NCI-H128 (cell line): ENCODE measurements around the gene SHISAL1.

Experiments
- DNase-seq: peaks from one replicate; lab custom pipeline; 2025; ENCODE audit not compliant: unreplicated experiment; lab: John Stamatoyannopoulos, UW

Gene SHISAL1

DNA sequence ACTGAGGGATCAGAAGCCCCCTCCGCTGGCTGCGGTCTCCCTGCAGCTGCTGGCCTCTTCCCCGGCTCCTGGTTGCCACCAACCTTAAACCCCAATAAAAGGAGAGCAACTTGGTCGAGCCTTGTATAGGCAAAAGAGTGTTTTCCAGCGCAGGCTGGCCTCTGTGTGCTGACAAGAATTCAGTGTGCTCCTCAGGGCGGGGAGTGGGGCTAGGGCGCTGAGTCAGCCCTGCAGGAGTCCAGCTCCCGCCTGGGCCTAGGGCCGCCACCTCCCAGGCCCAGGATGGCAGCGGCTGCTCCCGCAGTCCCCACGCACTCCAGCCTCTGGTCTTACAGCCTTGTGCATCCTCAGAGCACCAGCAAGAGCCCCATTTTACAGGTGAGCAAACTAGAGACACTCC is at the start of gene SHISAL1:
Gene SHISAL1 (minus strand): TSS at position 186 of the 400 bp plus-strand sequence. CDS start 12,006 bp downstream, outside the sequence.
- no peak for DNase-seq

DNA sequence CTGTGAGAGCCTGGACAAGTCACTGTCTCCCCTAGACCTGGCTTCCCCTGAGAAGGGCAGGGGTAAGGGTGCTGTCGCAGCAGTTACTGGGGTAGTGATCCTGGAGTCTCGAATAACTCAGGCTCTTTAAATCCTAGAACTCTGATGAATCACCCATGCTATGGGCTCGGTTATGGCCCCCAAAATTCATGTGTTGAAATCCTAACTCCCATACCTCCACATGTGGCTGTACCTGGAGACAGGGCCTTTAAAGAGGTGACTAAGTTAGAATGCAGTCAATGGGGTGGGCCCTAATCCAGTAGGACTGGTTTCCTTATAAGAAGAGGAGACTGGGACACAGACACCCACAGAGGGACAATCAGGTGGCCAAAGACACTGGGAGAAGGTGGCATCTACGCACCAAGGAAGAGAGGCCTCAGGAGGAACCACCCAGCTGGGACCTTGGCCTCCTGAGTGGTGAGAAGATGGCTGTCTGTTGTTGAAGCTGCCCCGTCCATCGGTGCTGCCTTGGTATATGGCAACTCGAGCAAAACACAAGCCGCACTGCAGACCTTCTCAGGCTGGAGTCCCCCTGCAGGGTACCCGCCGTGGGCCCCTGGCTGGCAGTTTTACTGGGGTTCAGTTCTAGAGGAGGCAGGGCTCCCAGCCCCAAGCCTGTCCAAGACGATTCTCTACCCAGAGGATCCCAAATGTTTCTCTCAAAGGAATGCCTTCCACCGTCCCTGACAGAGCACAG is 48.8 kb upstream of the SHISAL1 start:
- no peak for DNase-seq

DNA sequence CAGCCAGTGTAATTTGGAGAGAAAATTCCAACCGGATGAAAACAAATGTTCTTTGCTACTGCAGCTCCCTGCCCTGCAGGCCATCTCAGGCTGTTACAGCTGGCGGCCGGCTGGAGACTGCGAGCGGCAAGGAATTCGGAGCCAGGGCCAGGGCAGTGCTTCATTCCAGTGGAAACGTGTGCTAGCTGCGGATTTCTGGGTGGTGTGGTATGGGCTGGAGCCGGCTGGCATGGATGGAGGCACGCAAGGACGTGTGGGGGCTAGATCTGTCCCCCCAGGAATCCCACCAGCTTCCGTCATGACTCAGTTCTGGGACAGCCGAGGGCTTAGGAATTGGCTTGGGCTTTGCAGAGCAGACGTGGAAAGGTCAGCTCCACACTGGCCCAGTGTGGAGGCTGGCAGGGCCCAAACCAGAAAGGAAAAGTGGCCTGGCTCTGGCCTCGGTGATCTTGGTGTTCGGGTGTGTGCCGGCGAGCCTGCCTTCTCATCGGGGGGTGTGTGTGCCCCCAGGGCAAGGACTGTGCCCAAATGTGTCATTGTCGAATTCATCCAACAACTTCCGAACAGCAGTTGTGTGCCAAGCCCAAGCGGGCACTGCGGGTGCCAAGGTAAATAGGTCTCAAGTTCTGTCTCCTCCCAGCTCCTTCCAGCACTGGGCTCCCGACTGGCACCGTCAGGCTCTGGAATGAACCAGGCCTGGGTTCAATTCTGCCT is 48.1 kb upstream of the SHISAL1 start:
- no peak for DNase-seq

DNA sequence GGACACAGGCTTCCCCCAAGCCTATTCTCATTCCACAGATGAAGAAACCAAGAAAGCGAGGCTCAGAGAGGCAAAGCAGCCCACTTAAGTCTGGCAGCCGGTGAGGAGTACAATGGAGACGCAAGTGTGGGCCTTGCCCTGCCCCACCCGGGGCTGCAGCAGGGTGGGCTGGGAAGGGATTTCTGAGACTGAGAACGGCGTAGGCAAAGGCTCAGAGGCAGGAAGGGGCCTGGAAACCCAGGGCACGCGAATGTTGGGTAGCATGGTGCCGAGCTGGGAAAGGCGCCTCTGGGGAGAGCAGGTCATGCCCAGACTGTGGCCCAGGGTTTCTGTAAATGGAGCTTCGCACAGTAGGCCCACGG is 47.5 kb upstream of the SHISAL1 start:
- DNase-seq, result no peak

DNA sequence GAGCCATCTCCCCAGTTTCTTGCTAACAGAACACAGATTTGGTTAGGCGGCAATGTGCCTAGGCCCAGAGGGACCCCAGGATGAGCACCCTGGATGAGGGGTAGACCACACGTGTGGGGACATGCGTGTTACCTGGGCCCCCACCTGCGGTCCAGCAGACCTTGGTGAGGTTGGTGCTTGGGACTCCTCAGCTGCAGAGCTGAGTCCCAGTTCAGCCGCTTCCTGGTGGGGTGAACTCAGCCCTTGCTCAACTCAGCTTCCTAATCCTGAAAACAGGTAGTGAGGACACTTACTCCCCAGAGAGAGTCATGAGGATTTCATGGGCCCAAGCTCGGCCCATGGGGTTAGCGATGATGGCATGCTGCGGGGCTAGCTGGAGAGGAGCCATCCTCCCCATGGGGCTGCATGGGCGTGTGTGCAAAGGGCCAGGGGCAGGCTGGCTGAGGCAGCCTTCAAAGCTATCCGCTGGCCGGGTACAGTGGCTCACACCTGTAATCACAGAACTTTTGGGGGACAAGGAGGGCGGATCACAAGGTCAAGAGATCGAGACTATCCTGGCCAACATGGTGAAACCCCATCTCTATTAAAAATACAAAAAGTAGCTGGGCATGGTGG is 46.9 kb upstream of the SHISAL1 start:
- no peak for DNase-seq

DNA sequence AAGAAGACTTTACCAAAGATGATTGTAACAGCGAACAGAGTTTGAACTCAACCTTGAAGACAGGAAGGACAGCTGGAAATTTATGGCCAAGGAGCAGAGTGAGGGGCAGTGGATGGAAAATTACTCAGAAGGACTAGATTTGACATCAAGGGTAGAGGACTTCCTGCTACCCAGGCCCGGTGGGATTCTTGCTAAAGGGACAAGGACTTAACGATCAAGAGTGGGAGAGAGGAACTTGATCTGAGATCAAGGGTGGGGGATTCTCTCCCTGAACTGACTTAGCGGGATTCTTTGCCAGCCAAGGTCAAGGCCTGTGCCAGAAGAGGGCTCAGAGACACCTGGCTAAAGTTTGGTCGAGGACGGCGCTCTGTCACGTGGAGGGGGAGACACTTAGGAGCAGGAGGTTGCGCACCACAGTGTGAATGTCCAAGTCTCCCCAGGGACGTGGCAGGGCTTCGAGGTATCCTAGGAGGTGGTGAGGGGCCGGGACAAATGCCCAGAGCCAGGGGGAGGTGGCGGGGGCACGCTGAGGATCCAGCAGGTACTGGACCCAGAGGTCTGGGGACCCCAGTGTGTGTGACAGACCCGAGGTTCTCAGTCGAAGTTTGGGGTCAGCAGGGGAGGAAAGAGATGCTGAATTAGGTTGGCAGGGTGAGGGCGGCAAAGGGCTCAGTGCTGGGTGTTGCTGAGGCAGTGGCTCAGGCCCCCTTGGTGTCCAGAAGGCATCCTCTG is 46.1 kb upstream of the SHISAL1 start:
- DNase-seq, result no peak

DNA sequence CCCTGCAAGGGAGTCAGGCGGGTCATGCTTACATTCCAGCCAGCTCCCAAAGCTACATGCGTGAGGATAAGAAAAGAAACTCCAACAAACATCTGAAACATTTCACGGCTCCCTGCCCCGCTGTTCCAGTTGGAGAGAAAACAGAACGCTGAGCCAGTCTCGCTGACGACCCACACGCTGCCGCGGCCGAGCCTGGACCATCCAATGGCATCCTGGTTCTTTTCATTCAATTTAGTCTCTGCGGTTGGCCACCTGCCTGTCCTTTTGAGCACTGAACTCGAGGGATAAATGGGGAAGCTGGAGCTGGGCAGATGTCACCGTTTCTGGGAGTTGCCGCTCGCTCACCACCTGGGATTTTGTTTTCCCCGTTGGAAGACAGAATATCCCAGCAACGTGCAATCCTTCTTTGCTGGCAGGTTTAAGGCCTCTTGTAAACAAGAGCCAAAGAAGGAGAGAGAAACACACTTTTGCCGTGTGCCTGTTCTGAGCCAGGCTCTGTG is 45.3 kb upstream of the SHISAL1 start:
- peak; percentile 4 for DNase-seq

DNA sequence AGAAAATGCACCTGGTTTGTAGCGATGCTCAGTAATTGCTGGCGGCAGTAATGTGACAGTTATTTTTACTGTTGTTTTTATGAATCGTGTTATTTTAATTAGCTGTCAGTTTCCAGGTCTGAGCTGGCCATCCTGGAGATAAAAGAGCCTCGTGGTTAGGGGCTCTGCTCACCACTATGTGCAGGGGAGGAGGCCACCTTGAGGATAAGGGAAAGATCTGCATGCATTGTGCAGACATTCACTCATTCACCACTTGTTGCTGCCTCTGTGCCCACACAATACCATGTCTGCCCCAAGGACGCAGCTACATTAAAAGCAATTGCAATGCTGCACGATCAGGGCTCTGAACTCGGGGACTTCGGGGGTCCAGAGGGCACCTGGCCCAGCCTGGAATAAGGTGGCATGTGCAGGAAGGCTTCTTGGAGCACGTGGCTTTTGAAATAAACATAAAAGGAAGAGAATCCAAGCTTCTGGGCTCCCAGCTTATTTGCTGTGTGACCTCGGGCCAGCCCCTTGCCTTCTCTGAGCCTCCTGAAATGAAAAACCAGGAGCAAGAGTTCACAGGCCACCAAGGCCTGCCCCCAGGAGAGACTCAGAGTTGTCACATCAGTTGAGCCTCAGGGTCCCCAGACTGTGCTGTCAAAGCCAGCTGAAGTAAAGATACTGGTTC is 44.7 kb upstream of the SHISAL1 start:
- DNase-seq, result no peak

DNA sequence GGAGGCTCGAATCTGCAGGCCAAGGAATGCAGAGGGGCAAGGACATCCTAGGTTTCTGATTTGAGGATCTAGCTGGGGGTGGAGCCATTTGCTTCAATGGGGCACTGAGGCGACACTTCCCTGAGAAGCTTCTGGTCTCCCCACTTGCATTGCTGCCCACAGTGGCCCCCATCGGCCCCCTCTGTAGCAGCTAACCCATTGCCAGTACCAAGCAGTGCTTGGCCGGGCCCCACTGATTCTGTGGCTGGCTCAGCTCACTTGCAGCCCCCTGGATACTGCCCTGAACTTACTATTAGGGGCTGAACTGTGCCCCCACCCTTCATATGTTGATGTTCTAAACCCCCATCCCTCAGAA is 42.9 kb upstream of the SHISAL1 start:
- DNase-seq, result no peak

DNA sequence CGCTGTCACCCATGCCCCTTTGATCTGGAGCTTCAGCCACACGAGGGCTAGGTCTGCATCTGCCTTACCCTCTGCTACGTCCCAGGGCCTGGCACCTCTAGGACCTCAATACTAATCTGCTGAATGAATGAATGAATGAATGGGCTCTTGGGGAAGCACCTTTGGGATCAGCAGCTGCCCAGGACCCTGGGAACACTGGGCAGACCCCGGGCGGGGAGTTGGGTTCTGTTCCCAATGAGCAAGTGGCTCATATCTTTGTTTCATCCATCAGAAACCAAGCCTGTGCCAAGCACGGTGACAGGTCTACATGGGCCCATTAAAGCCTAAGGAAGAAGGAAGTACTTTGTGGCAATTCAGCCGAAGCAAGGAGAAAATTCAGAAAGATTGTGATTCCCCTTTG is 41.5 kb upstream of the SHISAL1 start:
- DNase-seq, result no peak

DNA sequence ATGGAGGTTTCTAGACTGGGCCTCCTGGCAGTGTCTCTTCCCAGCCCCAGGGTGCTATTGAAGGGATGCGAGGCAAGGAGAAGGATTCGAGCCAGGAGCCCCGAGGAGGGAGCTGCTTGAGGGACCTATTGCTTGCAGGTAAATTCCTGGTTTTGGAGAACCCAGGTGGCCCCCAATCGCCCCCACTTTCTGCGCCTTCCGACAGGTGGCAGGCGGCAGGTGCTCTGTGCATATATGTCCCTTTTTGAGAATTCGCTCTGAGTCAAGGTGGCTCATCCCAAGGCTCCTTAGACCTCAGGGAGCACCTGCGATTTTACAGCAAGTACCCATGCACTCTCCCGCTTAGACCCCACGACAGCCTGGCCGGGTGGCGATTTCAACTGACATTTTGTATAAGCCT is 40.3 kb upstream of the SHISAL1 start:
- no peak for DNase-seq

DNA sequence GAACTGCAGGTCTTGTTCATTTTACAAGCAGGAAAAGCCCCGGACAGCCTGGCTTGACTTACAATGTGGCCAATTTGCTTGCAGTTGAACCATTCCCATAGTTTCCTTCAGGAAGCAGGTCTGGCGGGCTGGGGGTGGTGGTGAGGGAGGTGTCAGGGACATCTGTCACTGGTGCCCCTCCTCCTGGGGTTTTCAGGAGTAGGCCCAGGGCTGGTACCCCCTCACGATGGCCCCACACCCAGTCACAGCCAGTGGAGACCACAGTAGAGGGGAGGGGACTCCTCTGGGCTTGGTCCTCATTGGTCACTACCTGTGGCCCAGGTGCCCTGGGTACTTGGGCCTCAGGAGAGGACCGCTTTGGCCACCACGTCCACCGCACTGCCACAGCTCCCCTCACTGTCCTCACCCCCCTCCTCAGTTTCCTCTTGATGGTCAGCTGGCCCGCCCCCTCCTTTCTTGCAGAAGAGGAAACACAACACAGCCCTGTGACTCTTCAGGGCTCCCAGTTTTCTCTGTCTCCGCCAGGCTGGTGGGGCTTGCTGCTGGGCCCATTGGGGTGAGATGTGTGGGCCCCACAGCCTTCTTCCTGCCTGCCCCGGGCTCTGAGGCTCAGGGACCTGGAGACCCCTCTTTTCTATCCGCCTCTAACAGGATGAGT is 39.8 kb upstream of the SHISAL1 start:
- DNase-seq, result no peak

DNA sequence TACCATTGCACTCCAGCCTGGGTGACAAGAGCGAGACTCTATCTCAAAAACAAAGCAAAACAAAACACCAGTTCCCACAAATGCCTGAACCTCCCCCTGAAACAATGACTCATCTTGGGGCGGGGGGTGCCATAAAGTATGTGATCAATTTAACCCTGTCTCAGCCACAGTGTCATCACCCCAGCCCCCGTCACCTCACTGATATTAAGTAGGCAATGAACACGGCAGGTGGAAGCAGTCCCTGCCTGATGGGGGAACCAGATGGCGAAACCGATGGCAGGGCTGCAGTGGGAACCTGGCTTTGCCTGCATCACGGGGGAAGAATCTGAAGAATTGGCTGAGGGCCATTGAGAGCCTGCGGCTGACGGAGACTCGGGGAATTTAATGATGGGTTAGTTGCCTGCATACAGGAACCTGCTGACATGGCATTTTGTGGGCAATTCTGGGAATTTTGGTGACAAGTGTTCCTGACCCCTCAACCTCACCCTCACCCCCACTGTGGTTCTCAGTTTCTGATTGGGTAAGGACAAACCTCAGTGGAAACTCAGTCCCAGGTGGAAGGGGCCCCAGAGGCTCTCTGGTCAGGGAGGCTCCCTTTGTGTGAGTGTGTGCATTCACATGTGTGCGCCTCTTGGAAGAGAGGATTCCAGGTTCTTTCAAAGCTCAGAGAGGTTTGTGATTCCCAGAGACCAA is 39.1 kb upstream of the SHISAL1 start:
- no peak for DNase-seq

DNA sequence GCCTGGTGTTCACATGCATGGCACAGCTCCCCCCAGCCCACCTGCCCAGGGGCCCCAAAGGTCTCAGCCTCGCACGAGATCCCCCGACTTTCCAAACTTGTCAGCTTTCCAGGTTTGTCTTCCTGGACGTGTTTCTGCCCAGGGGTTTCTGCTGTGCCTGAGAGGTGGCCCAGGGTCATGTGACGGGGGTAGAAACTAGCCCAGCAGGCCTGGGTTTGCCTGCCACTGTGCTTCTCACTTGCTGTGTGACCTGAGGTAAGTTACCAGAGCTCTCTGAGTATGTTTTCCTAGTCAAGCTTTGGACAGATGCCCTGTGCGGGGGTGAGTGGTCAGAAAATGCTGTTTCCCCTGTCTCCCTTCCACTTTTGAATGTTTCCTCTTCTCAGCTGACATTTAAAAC is 38.3 kb upstream of the SHISAL1 start:
- DNase-seq, result no peak

DNA sequence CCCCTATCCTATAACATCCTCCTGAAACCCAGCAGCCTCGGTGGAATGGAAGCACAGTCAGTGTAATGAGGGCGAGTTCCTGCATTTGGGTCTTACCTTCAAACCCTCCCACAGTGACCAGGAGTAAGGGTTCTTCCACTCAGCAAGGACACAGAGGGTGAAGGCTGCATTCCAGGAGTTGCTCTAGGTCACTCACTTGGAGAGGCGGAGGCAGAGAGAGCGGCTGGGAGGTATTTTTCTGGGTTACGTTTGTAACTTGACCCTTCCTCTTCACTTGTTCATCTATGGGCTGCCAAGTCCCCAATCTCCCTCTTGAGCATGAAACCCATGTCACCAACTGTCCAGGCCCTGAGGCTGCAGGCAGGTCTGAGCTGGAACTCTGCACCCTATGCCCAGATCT is 36.8 kb upstream of the SHISAL1 start:
- DNase-seq, result no peak

DNA sequence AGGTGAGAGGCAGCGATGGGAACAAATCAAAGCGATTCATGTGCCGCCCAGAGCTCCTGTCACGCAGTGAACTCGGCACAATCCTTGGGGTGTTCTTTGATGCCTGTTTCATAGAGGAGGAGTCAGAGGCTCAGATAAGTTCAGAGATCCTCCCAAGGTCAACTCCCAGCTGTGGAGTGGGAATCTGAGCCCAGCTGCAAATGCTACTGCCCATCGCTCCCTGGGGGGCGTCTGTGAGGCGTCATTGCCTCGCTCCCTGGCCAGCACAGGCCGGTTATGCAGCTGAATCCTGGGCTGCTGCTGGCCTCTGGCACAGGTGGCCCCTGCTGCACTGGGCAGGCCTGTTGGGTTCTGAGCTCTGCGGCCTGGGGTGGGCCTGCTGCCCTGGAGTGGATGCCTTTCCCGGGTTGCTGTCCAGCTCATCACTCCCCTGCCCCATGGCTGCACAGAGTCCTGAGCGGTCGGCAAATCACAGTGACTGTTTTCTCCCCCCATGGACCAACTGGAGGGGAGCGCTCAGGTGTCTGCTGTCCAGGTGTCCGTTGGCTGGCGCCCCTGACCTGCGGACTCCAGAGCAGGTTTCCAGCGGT is 36.3 kb upstream of the SHISAL1 start:
- DNase-seq, result no peak

DNA sequence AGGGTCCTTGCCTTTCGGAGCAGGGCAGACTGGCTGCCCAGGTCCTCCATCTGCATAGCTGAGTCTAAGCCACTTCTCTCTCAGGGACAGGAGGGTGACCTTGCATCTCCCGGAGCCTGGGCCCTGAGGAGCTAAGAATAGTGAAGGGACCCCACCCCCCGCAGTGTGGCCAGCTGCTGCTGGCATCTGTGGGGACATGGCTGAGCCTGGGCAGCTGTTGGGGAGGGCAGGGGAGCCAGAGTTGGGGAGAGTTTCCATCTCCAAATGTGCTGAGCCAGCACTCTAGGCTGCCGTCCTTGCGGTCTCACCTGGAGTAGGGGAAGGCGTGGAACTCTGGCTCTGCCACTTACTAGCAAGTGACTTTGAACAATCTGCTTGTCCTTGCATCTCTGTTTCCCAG is 34.8 kb upstream of the SHISAL1 start:
- no peak for DNase-seq

DNA sequence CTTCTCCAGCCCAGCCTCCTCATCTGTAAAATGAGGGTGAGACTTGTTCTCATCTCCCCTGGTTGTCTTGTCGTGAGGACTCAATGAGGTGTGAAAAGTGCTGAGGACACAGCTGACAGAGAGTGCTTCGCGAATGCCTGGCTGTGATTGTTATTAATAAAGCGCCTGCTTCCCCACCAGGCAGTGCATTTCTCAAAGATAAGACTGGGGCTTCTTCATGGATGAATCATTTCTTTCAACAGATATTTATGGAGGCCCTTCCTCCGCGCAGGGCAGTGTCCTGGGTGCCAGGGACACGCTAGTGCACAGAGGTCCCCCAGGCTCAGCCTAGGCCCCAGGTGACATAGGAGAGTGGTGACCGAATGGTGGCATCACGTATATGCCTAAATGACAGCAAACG is 34.3 kb upstream of the SHISAL1 start:
- DNase-seq, result no peak

DNA sequence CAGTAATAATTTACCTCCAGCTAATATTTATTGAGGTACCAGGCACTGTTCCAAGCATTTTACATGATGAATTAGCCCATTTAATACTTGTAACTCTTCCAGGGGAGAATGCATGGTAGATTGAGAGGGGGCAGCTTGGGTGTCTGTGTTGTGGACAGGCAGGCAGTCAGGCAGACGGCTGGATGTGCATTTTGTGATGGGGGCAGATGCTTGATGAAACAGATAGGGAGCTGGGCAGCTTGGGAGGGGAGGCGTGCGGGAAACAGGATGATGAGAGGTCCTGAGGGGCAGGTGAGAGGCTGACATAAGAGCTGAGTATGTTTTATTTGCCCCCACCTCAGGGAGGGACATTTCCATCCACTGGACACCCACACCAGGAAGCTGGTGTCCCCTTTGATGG is 33.1 kb upstream of the SHISAL1 start:
- no peak for DNase-seq

DNA sequence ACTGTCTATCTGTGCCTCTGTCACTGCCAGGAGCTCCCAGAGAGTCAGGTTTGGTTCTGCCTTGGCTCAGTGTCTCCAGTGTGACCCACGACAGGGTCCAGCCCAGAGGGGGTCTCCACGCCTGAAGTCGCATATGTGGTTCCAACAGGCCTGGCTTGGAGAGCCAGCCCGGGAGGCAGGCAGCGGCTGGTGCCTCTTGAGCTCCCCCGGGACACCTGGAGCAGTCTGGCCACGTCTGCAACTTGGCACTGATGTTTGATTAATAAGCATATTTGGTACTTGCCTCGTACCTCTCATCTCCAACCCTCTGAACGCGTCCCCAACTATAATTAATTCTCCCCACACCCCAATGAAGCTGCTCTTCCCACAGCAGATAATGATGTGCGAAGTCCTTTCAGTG is 31.7 kb upstream of the SHISAL1 start:
- DNase-seq, result no peak
